Gastroesophageal sphincter (tissue), 4 donors: ENCODE measurements around the gene KAZN. TPM values are rescaled to one million over a fixed set of nuclear protein-coding genes. Genes with fewer than 3 reads are reported as not detected.

Experiments
- ATAC-seq: fragments of 150-250 bp; one replicate; pipeline ENCODE4 v1.9.1; 2016; ENCODE audit warnings: mild to moderate bottlenecking, moderate library complexity
- H3K27ac ChIP-seq, 4 donors: fragments of 200-600 bp; sonication (generic) in 3 of 4; 1 replicate in 3 of 4; 2 replicates in 1 of 4; pipeline ENCODE4 v1.5.1; 2016 to 2019
- H3K27me3 ChIP-seq: fragments of 200-600 bp; sonication (generic); one replicate; pipeline ENCODE4 v1.5.1; 2019
- H3K36me3 ChIP-seq, 2 donors: fragments of 200-600 bp; sonication (generic); one replicate each; pipeline ENCODE4 v1.5.1; 2019; ENCODE audit warnings: control low read depth in 1 of 2
- H3K4me1 ChIP-seq, 3 donors: fragments of 200-600 bp; sonication (generic); 1 replicate in 2 of 3; 2 replicates in 1 of 3; pipeline ENCODE4 v1.5.1; 2016 to 2019; ENCODE audit warnings: control low read depth in 2 of 3
- H3K4me3 ChIP-seq, 2 donors: fragments of 200-600 bp; sonication (generic); one replicate each; pipeline ENCODE4 v1.5.1; 2019; ENCODE audit warnings: mild to moderate bottlenecking in 1 of 2, moderate library complexity in 1 of 2
- H3K9me3 ChIP-seq, 3 donors: fragments of 200-600 bp; sonication (generic); one replicate each; pipeline ENCODE4 v1.5.1; 2017 to 2019; ENCODE audit warnings: control low read depth in 2 of 3
- EP300 ChIP-seq: sonication (generic); formaldehyde crosslinking; IDR thresholded peaks from one replicate; pipeline ENCODE4 v1.6.1; 2017; ENCODE audit warnings: antibody characterized with exemption, mild to moderate bottlenecking
- POLR2A ChIP-seq, 2 donors: fragments of 450-650 bp; IDR thresholded peaks; one replicate each; pipeline ENCODE4 v1.6.1; 2017; ENCODE audit warnings: antibody characterized with exemption in 2 of 2, mild to moderate bottlenecking in 2 of 2, moderate library complexity in 1 of 2
- POLR2AphosphoS5 ChIP-seq: sonication (generic); formaldehyde crosslinking; IDR thresholded peaks from one replicate; pipeline ENCODE4 v1.6.1; 2017; ENCODE audit warnings: antibody characterized with exemption
- WGBS, 2 donors: methylation state at CpG; one replicate each; pipeline ENCODE4 v1.1.5; 2018; ENCODE audit warnings: low coverage in 1 of 2; 5-methylcytosine and 5-hydroxymethylcytosine counted together
- total RNA-seq, 4 donors: library from RNA; depleted of rRNA; stranded (reverse); fragments of >200 nt; gene quantifications; one replicate each; pipeline ENCODE4 v1.1.0, GENCODE V29; 2016
- TF ChIP-seq, protein P1 (sequence below), 4 experiments: fragments of 200-600 bp in 2 of 4; fragments of 450-650 bp in 2 of 4; sonication (generic) in 1 of 4; IDR thresholded peaks; one replicate each; pipeline ENCODE4 v1.5.1; 2017 to 2019; ENCODE audit warnings: antibody characterized with exemption in 4 of 4, mild to moderate bottlenecking in 2 of 4, moderate library complexity in 2 of 4

KAZN gene
- total RNA-seq, 4 donors from 2014 or later = 6.5 to 16.6 (median 11.5) TPM

DNA sequence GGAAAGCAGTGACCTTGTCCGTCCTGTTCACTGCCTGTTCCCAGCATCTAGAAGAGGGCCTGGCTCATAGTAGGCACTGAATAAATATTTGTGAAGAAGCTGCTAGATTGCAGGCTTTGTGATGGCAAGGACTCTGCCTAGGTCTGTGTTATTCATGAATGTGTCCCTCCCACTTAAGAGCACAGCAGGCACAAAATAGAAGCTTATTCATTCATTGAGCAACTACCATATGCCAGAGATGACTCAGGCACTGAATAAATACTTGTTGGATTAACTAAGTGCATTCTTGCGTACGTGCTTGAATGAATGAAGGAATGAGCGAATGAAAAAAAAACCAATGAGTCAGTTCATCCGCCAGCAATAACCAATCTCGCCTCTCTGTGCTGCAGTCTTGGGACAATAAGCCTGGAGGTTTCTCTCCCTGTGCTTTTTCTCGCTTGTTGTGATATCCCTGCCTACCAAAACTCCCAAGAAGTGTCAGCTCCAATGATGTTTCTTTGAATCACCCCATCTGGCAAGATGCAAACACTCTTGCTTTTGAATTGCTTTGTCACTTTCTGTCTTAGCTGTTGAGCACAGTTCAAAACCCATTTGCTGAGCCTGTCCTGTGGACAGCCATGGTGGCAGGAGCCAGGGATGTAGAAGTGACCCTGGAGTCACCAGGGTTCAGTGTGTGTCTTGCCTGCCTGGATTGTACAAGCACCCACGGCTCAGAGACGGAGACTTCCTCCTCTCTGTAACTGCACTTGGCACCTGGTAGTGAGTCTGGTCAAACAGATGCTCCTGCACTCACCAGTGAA lies 143.9 kb downstream of the KAZN start:
- Histone ChIP-seq H3K36me3 (no peaks in the 10 kb centered on the region), H3K27me3 (peaks cover 44% of the 10 kb centered on the region), H3K4me3 (no peak overlapping the region), H3K27ac (peak overlapping the region in 2 of 4 donors; percentile 31 to 33), H3K9me3 (no peaks in the 10 kb centered on the region), H3K4me1 (no peaks in the 10 kb centered on the region)
- ATAC-seq = peak; percentile 91
- TF ChIP-seq, protein P1, sequence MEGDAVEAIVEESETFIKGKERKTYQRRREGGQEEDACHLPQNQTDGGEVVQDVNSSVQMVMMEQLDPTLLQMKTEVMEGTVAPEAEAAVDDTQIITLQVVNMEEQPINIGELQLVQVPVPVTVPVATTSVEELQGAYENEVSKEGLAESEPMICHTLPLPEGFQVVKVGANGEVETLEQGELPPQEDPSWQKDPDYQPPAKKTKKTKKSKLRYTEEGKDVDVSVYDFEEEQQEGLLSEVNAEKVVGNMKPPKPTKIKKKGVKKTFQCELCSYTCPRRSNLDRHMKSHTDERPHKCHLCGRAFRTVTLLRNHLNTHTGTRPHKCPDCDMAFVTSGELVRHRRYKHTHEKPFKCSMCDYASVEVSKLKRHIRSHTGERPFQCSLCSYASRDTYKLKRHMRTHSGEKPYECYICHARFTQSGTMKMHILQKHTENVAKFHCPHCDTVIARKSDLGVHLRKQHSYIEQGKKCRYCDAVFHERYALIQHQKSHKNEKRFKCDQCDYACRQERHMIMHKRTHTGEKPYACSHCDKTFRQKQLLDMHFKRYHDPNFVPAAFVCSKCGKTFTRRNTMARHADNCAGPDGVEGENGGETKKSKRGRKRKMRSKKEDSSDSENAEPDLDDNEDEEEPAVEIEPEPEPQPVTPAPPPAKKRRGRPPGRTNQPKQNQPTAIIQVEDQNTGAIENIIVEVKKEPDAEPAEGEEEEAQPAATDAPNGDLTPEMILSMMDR (IDR thresholded peaks at IDR 0.05) = no peak
- TF ChIP-seq EP300 = no peak
- no peak for TF ChIP-seq POLR2A (IDR thresholded peaks at IDR 0.05)
- peak; percentile 36 for TF ChIP-seq POLR2AphosphoS5
- WGBS, 2 donors = 31 to 53% methylated on average over 2 to 6 of the region's 9 CpGs

DNA sequence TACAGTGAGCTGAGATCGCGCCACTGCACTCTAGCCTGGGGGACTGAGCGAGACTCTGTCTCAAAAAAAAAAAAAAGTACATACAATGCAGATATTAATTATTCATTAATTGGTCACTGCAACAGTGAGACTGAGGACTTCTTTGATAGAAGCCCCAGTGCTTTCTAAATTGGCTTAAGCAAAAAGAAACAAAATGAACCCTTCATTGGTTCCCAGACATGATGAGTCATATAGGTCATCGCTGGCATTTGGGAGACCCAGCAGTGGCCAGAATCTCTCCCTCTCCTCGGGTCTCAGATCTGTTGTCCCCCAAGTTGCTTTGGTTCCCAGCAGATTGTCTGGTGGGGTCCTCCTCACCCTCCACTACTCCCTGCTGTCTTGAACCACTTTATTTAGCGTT lies 144.9 kb downstream of the KAZN start:
- Histone ChIP-seq H3K36me3 (no peaks in the 10 kb centered on the region), H3K4me3 (no peak overlapping the region), H3K27ac (no peak overlapping the region), H3K9me3 (no peaks in the 10 kb centered on the region), H3K27me3 (peaks cover 35% of the 10 kb centered on the region), H3K4me1 (no peaks in the 10 kb centered on the region)
- WGBS, 2 donors = 86% methylated on average over 5 of the region's 6 CpGs; no CpG with 5 or more reads in 1 of the 2 donors
- TF ChIP-seq EP300 (no peak), POLR2A (IDR thresholded peaks at IDR 0.05) (no peak), POLR2AphosphoS5 (no peak)
- TF ChIP-seq, protein P1 (IDR thresholded peaks at IDR 0.05) = no peak
- no peak for ATAC-seq

DNA sequence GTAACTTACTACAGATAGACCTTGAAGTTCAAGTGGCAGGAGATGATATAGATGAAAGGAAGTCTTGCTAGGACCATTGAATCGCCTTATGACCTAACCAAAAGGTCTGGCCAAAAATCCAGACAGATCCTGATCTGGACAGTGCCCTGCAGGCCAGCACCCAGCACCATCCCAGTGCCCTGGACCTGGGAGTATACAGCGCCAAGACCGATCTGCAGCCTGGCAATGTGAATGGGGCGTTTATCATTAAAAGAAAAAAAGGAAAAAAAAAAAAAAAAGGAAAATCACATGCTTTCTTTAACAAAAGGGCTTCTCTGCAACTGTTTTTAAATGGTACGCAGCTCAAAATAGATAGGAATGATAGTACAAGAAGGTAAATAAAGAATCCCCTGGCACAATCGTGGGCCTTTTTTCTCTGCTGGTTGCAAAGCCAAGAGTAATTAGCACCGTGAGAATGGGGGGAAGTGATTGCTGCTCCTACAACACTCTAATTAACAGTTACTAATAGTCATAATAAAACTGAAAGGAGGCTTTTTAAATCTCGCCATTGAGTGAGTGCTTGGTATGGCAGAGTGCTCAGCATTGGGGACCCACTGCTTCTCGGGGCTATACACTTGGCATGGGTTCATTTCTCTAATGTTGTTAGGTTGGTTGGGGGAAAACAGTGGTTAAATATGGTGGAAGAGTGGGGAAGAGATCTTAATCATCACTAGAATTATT lies 146.7 kb downstream of the KAZN start:
- H3K27me3 ChIP-seq = peaks cover 23% of the 10 kb centered on the region
- H3K4me1 ChIP-seq = no peaks in the 10 kb centered on the region
- H3K9me3 ChIP-seq = no peaks in the 10 kb centered on the region
- TF ChIP-seq POLR2A (IDR thresholded peaks at IDR 0.05) (no peak), POLR2AphosphoS5 (no peak), EP300 (no peak)
- TF ChIP-seq, protein P1 (IDR thresholded peaks at IDR 0.05) = no peak
- H3K27ac ChIP-seq = no peak overlapping the region
- H3K4me3 ChIP-seq = no peak overlapping the region
- no peak for ATAC-seq
- no peaks in the 10 kb centered on the region for H3K36me3 ChIP-seq
- 84 to 85% methylated on average over 5 to 8 of the region's 9 CpGs for WGBS, 2 donors

DNA sequence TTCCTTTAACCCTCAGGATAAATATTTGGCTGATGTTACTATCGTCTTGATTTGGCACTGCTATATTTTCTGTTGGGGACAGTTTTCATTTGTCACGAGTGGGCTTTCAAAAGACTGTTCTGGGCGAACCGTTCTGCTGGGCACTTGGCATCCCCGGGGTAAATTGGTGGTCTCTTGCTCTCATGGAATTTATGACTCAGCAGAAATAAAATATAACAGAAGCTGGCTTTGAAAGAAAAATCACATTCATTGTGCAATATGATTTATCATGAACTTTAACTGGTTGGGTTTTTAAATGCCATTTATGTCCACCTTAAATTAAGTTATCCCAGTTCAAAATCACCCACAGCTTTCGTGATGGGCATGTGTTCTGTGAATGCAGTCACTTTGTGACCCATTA lies 147.3 kb downstream of the KAZN start:
- Histone ChIP-seq H3K27ac (no peak overlapping the region), H3K4me3 (no peak overlapping the region), H3K9me3 (no peaks in the 10 kb centered on the region), H3K27me3 (peaks cover 18% of the 10 kb centered on the region), H3K4me1 (no peaks in the 10 kb centered on the region), H3K36me3 (no peaks in the 10 kb centered on the region)
- no peak for ATAC-seq
- TF ChIP-seq, protein P1 (IDR thresholded peaks at IDR 0.05) = no peak
- no peak for TF ChIP-seq POLR2A (IDR thresholded peaks at IDR 0.05)
- no peak for TF ChIP-seq POLR2AphosphoS5
- TF ChIP-seq EP300 = no peak
- 39 to 44% methylated on average over 6 of the region's 6 CpGs for WGBS, 2 donors
